ENCODE measurements around the gene MXD4.
A peak's percentile ranks its signal among the peaks of the same experiment; 100 is the strongest.

Gene MXD4

DNA sequence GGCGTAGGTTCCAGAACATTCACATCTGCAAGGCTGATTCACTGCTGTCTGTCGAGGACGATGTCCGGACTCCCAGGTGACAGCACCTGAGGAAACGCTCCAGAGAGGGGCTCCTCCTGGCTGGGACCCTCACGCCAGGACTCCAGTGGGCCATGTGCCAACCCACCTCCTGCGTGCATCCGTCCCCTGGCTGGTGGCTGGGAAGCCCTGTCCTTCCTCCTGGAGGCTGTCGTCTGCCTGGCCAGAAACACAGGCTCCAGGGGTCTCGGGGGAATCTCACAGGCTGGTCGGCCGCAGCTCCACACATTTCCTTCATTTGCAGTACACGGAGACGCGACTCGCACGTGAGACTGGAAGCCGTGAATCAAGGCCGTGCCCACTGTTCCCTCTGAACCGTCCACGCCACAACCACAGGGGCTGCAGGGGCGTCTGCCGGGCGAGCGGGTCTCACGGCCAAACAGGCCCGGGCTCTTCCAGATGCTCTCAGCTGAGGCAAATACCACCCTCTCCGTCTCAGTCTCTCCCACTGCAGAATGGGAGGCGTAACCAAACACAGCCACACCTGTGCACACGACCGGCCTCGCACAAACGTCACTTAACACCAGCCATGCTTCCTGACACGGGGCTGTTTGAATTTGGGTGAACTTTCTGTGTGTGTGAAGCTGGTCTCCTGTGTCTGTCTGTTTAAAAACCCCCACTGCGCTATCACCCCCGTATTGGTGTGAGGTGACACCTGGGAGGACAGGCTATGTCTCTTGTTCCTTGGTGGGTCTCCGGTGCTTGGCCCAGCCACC is 38.7 kb upstream of the MXD4 start:
- no peak overlapping the region for H3K27ac ChIP-seq (ENCODE audit: low read depth, low read length)
- H3K36me3 ChIP-seq (ENCODE audit: control insufficient read depth, insufficient read depth, low read length) = no peaks in the 10 kb centered on the region
- no peak overlapping the region for H3K23ac ChIP-seq (ENCODE audit: low read length)
- H4K5ac ChIP-seq (ENCODE audit: low read length) = no peak overlapping the region
- H3K27me3 ChIP-seq (ENCODE audit: insufficient read depth, low read length, poor library complexity) = no peaks in the 10 kb centered on the region
- H3K4me3 ChIP-seq (ENCODE audit: low read length) = no peak overlapping the region
- no CpG with 5 or more reads among the region's 37 CpGs for WGBS (ENCODE audit: extremely low coverage, insufficient coverage, low lambda C conversion rate)
- no peak overlapping the region for H2BK15ac ChIP-seq (replicated peaks; ENCODE audit: low read depth)
- no peak overlapping the region for H2AK5ac ChIP-seq (ENCODE audit: low read length)
- H3K4me1 ChIP-seq (ENCODE audit: control insufficient read depth, low read depth, low read length) = no peaks in the 10 kb centered on the region
- DNase-seq = no peak
- no peak overlapping the region for H3K56ac ChIP-seq (ENCODE audit: low read length)
- H3K79me2 ChIP-seq (ENCODE audit: control insufficient read depth, insufficient read depth, low read length) = no peaks in the 10 kb centered on the region
- no peak overlapping the region for H2BK5ac ChIP-seq (ENCODE audit: low read length)
- H3K4ac ChIP-seq (ENCODE audit: low read depth, low read length) = no peak overlapping the region
- H4K8ac ChIP-seq (ENCODE audit: low read depth, low read length) = no peak overlapping the region
- no peaks in the 10 kb centered on the region for H3K79me1 ChIP-seq (ENCODE audit: low read length)
- H3K9ac ChIP-seq (ENCODE audit: low read length) = no peak overlapping the region
- no peak overlapping the region for H3K4me2 ChIP-seq (ENCODE audit: low read length)
- H2BK120ac ChIP-seq (ENCODE audit: low read depth, low read length) = no peak overlapping the region
- no peak overlapping the region for H3K18ac ChIP-seq (ENCODE audit: low read length)

DNA sequence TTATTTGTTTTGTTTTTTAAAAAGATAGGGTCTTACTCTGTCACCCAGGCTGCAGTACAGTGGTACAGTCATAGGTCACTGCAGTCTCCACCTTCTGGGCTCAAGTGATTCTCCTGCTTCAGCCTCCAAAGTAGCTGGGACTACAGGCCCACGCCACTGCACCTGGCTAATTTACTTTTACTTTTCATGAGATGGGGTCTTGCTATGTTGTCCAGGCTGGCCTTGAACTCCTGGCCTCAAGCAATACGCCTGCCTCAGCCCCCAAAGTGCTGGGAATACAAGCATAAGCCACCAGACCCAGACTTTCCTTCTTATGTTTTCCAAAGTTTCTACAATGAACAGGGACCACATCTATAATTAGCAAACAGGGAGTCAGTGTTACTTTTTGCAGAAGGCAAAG is 37.9 kb upstream of the MXD4 start:
- Histone ChIP-seq H3K56ac (ENCODE audit: low read length) (no peak overlapping the region), H3K27ac (ENCODE audit: low read depth, low read length) (no peak overlapping the region), H3K18ac (ENCODE audit: low read length) (no peak overlapping the region), H4K8ac (ENCODE audit: low read depth, low read length) (no peak overlapping the region), H3K79me2 (ENCODE audit: control insufficient read depth, insufficient read depth, low read length) (no peaks in the 10 kb centered on the region), H2BK120ac (ENCODE audit: low read depth, low read length) (no peak overlapping the region), H3K4me1 (ENCODE audit: control insufficient read depth, low read depth, low read length) (no peaks in the 10 kb centered on the region), H3K4me2 (ENCODE audit: low read length) (no peak overlapping the region), H3K4ac (ENCODE audit: low read depth, low read length) (no peak overlapping the region), H2BK5ac (ENCODE audit: low read length) (no peak overlapping the region), H3K79me1 (ENCODE audit: low read length) (no peaks in the 10 kb centered on the region), H3K27me3 (ENCODE audit: insufficient read depth, low read length, poor library complexity) (no peaks in the 10 kb centered on the region), H3K9ac (ENCODE audit: low read length) (no peak overlapping the region), H2BK15ac (replicated peaks; ENCODE audit: low read depth) (no peak overlapping the region), H3K36me3 (ENCODE audit: control insufficient read depth, insufficient read depth, low read length) (no peaks in the 10 kb centered on the region), H3K23ac (ENCODE audit: low read length) (no peak overlapping the region), H2AK5ac (ENCODE audit: low read length) (no peak overlapping the region), H3K4me3 (ENCODE audit: low read length) (no peak overlapping the region), H4K5ac (ENCODE audit: low read length) (no peak overlapping the region)
- no peak for DNase-seq
- WGBS (ENCODE audit: extremely low coverage, insufficient coverage, low lambda C conversion rate) = no CpG with 5 or more reads among the region's 2 CpGs

GRCh38 chr4:2298532-2298991 is 36.7 kb upstream of the MXD4 start:
- Histone ChIP-seq H4K8ac (ENCODE audit: low read depth, low read length) (no peak overlapping the region), H3K79me2 (ENCODE audit: control insufficient read depth, insufficient read depth, low read length) (no peaks in the 10 kb centered on the region), H3K4ac (ENCODE audit: low read depth, low read length) (no peak overlapping the region), H3K9ac (ENCODE audit: low read length) (no peak overlapping the region), H2BK120ac (ENCODE audit: low read depth, low read length) (no peak overlapping the region), H3K79me1 (ENCODE audit: low read length) (no peaks in the 10 kb centered on the region), H2BK15ac (replicated peaks; ENCODE audit: low read depth) (no peak overlapping the region), H3K56ac (ENCODE audit: low read length) (no peak overlapping the region), H3K23ac (ENCODE audit: low read length) (no peak overlapping the region), H3K27me3 (ENCODE audit: insufficient read depth, low read length, poor library complexity) (no peaks in the 10 kb centered on the region), H4K5ac (ENCODE audit: low read length) (no peak overlapping the region), H2AK5ac (ENCODE audit: low read length) (no peak overlapping the region), H3K4me2 (ENCODE audit: low read length) (no peak overlapping the region), H2BK5ac (ENCODE audit: low read length) (no peak overlapping the region), H3K4me1 (ENCODE audit: control insufficient read depth, low read depth, low read length) (no peaks in the 10 kb centered on the region), H3K18ac (ENCODE audit: low read length) (no peak overlapping the region), H3K27ac (ENCODE audit: low read depth, low read length) (no peak overlapping the region), H3K4me3 (ENCODE audit: low read length) (no peak overlapping the region), H3K36me3 (ENCODE audit: control insufficient read depth, insufficient read depth, low read length) (no peaks in the 10 kb centered on the region)
- WGBS (ENCODE audit: extremely low coverage, insufficient coverage, low lambda C conversion rate) = no CpG with 5 or more reads among the region's 23 CpGs
- DNase-seq = no peak

DNA sequence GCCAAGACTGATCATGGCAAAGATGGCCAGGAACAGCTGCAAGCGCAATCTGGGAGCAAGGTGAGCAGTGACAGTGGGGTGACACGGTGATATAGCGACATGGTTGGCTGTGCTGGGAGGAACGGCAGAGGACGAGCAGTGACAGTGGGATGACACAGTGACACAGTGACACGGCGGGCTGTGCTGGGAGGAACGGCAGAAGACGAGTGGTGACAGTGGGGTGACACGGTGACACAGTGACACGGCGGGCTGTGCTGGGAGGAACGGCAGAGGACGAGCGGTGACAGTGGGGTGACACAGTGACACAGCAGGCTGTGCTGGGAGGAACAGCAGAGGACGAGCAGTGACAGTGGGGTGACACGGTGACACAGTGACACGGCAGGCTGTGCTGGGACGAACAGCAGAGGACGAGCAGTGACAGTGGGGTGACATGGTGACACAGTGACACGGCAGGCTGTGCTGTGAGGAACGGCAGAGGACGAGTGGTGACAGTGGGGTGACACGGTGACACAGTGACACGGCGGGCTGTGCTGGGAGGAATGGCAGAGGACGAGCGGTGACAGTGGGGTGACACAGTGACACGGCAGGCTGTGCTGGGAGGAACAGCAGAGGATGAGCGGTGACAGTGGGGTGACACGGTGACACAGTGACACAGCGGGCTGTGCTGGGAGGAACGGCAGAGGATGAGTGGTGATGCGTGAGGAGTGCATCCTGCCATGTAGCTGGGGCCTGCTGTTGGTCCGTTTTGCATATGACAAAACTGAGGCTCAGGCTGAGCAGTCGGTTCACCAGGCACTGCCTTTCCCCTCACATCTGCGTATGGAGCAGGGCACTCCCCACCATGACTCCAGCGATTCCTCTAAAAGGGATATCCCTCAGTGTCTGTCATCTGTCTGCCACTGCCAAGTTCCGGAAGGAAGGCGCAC is 36.0 kb upstream of the MXD4 start:
- H3K4me3 ChIP-seq (ENCODE audit: low read length) = no peak overlapping the region

GRCh38 chr4:2296631-2297601 is 35.0 kb upstream of the MXD4 start:
- no CpG with 5 or more reads among the region's 37 CpGs for WGBS (ENCODE audit: extremely low coverage, insufficient coverage, low lambda C conversion rate)

More for the DNA sequence above, 36.0 kb upstream of the MXD4 start:
- Histone ChIP-seq H3K36me3 (ENCODE audit: control insufficient read depth, insufficient read depth, low read length) (no peaks in the 10 kb centered on the region), H2AK5ac (ENCODE audit: low read length) (no peak overlapping the region), H3K79me2 (ENCODE audit: control insufficient read depth, insufficient read depth, low read length) (no peaks in the 10 kb centered on the region), H3K4me1 (ENCODE audit: control insufficient read depth, low read depth, low read length) (no peaks in the 10 kb centered on the region), H4K8ac (ENCODE audit: low read depth, low read length) (no peak overlapping the region), H4K5ac (ENCODE audit: low read length) (no peak overlapping the region), H2BK5ac (ENCODE audit: low read length) (no peak overlapping the region), H2BK15ac (replicated peaks; ENCODE audit: low read depth) (no peak overlapping the region), H3K27ac (ENCODE audit: low read depth, low read length) (no peak overlapping the region), H3K4me2 (ENCODE audit: low read length) (no peak overlapping the region), H3K9ac (ENCODE audit: low read length) (no peak overlapping the region), H3K18ac (ENCODE audit: low read length) (no peak overlapping the region), H3K56ac (ENCODE audit: low read length) (peak overlapping the region; percentile 15), H2BK120ac (ENCODE audit: low read depth, low read length) (no peak overlapping the region), H3K23ac (ENCODE audit: low read length) (no peak overlapping the region), H3K4ac (ENCODE audit: low read depth, low read length) (no peak overlapping the region), H3K79me1 (ENCODE audit: low read length) (no peaks in the 10 kb centered on the region), H3K27me3 (ENCODE audit: insufficient read depth, low read length, poor library complexity) (no peaks in the 10 kb centered on the region)
- WGBS (ENCODE audit: extremely low coverage, insufficient coverage, low lambda C conversion rate) = no CpG with 5 or more reads among the region's 40 CpGs
- no peak for DNase-seq

More at GRCh38 chr4:2296631-2297601, 35.0 kb upstream of the MXD4 start:
- H3K4me2 ChIP-seq (ENCODE audit: low read length) = no peak overlapping the region
- no peak overlapping the region for H3K56ac ChIP-seq (ENCODE audit: low read length)
- no peaks in the 10 kb centered on the region for H3K79me1 ChIP-seq (ENCODE audit: low read length)
- H2BK120ac ChIP-seq (ENCODE audit: low read depth, low read length) = no peak overlapping the region
- H2AK5ac ChIP-seq (ENCODE audit: low read length) = no peak overlapping the region
- no peak overlapping the region for H2BK15ac ChIP-seq (replicated peaks; ENCODE audit: low read depth)
- no peaks in the 10 kb centered on the region for H3K27me3 ChIP-seq (ENCODE audit: insufficient read depth, low read length, poor library complexity)
- no peak overlapping the region for H3K27ac ChIP-seq (ENCODE audit: low read depth, low read length)
- no peak overlapping the region for H3K4ac ChIP-seq (ENCODE audit: low read depth, low read length)
- H3K23ac ChIP-seq (ENCODE audit: low read length) = no peak overlapping the region
- no peaks in the 10 kb centered on the region for H3K4me1 ChIP-seq (ENCODE audit: control insufficient read depth, low read depth, low read length)
- no peak overlapping the region for H4K5ac ChIP-seq (ENCODE audit: low read length)
- H2BK5ac ChIP-seq (ENCODE audit: low read length) = no peak overlapping the region
- DNase-seq = no peak
- no peaks in the 10 kb centered on the region for H3K36me3 ChIP-seq (ENCODE audit: control insufficient read depth, insufficient read depth, low read length)
- no peaks in the 10 kb centered on the region for H3K79me2 ChIP-seq (ENCODE audit: control insufficient read depth, insufficient read depth, low read length)
- no peak overlapping the region for H3K18ac ChIP-seq (ENCODE audit: low read length)
- H3K9ac ChIP-seq (ENCODE audit: low read length) = no peak overlapping the region
- H4K8ac ChIP-seq (ENCODE audit: low read depth, low read length) = no peak overlapping the region
- H3K4me3 ChIP-seq (ENCODE audit: low read length) = no peak overlapping the region

Data from mesendoderm (in vitro differentiated cells).